Sciatic nerve (tissue), 2 donors: ENCODE data around the gene MYCBPAP. TPM values are rescaled to one million over a fixed set of nuclear protein-coding genes. Genes with fewer than 3 reads are reported as not detected.
A peak's percentile ranks its signal among the peaks of the same experiment; 100 is the strongest.

Experiments
- ATAC-seq: fragments of 200-7000 bp; cut with Tn5 transposase; one replicate; pipeline ENCODE4 v1.9.1; 2020; ENCODE audit warnings: mild to moderate bottlenecking, moderate library complexity
- DNase-seq: peaks from one replicate; pipeline ENCODE4 v3.0.0-alpha.2; 2020; ENCODE audit warnings: low spot score
- intact Hi-C: fragments of 100-400 bp; cut with DNase I; formaldehyde crosslinking; loops from one replicate; pipeline ENCODE4 v1.14.2; 2022
- total RNA-seq: library from RNA; stranded (reverse); fragmentation: NEBNext Ultra II Directional; extraction: Animal tissue kit (Norgen Biotek cat#: 25700); gene quantifications from one replicate; pipeline ENCODE4 v1.2.1, GENCODE V29; 2021
- donor health status: DM: no; HTN: no; CAD: no.
- donor health status: DM: no; HTN: no; CAD: no.

Gene MYCBPAP
- total RNA-seq, 1 donor from 2014 or later, result 3.3 TPM

DNA sequence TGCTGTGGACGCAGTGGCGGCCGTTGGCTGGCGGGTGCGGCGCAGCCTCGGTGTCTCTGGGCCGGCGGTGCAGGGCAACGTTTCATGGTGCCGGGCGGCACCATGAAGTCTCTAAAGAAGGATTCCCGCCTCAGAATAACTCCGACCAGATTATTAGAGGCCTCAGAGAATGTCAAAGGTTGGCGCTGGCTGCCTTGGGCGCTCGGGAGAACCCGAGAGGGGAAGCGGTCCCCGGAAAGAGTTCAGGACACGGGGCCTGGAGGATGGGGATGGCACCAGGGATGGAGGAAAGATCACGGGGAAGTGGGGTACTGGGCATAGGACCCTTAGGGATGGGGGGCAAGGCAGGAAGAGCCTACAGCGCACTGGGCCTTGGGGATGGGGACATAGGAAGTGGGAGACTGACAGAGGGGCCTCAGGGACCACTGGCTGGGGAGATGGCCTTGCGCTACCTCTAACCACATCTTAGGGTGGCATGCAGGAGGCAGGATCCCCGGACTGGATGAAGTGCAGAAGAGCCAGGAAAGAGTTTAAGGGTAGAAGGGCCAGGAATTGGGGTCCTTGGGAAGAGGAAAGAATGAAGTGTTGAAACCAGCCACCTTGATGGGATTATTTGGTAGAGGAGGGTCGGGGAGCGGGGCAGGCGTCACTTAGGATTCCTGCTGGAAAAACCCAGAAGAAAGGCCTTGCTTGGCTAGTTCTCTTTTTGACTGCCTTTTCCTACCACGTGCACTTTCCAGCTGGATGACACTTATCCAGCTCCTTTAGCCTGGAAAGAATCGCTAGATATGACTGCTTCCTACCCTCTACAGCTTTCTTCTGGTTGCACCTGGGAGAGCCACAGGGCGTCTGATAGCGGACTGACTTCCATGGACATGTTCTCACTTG, 578 bp downstream of the MYCBPAP start:
- ATAC-seq (peak; percentile 41), DNase-seq (no peak)
- intact Hi-C loops, result no loop called here

DNA sequence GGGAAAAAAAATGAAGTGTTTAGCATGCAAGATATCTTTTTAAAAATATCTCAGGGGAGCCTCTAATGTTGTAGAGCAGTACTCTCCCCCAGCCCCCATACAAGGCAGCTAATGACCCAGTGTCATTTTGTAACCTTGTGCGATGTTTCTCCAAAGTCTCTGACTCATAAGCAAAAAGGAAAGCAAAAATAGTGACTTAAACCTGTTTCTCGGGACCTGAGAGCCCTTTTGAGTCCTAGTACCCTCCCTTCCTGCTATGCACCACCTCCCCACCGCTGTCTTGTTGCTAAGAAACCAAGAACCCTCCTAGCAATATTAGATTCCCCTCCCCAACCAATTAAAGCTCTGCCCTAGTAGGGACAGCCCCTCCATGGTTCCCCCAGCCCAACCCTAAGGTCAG, 2.8 kb downstream of the MYCBPAP start:
- intact Hi-C loops, result no loop called here
- ATAC-seq, result peak; percentile 11
- no peak for DNase-seq

DNA sequence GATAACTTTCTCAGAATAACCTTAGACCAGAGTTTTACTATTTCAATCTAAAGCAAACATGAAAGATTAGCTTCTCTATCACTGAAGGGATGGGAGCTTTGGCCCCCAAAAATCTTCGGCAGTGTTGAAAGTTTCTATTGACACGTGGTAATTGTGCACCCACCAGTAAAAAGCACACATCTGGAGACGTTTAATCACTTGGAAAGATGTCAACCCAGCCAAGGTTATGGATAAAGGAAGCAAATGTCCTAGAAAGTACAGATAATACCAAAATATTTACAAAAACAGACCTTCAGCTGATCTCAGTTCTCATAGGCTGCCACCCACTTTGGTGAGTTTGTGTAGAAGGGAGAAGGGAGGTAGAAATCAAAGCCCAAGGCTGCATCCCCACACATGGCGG, 5.3 kb downstream of the MYCBPAP start:
- DNase-seq (no peak), ATAC-seq (no peak)
- intact Hi-C loops, result no loop called here

DNA sequence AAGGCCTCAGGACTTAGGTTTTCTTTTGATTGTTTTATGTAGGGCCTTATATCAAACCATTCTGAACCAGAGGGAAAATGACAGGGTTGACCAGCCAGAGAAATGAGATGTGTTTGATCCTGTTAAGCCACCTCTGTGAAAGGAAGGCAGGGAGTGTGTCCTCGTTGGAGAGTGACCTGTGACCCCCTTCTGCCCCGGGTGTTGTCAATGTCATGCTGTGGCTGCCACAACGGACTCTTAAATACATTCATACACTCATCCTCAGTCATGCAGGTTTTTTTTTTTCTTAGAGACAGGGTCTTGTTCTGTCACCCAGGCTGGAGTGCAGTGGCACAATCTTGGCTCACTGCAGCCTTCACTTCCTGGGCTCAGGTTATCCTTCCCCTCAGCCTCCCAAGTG, 6.1 kb downstream of the MYCBPAP start:
- intact Hi-C loops, result no loop called here
- no peak for ATAC-seq
- no peak for DNase-seq

DNA sequence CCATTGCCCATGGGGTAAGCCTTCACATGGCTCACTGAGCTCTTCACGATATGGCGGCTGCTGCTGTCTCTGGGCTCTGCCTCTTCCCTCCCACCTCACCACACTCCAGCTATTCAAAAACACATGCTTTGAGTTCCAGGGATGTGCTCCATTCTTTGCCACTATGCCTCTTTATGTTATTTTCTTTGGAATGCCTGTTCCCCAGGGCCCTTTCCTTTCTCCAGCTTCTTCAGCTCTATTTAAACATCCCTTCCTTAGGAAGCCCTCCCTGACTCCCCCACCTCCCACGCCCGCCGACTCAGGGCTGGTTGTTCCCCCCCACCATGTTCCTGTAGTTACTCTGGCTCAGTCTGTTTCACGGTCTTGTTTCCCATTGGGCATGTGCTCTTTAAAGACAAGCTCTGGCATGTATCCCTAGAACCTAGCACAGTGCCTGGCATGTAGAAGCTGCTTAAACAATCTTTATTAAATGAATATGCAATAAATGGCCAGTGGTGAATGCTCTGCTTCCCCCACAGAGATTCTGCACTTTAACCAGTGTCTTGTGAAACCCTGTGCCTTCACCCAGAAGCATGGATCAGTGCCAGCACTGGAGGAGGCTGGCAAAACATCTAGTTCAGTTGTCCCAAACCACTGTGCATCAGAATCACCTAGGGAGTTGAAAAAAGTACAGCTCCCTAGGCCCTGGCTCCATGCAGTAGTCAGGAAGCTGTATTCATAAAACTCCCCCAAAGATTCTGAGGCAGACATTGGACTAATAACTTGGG, 6.9 kb downstream of the MYCBPAP start:
- no peak for DNase-seq
- intact Hi-C loops, result no loop called here
- peak; percentile 26 for ATAC-seq

DNA sequence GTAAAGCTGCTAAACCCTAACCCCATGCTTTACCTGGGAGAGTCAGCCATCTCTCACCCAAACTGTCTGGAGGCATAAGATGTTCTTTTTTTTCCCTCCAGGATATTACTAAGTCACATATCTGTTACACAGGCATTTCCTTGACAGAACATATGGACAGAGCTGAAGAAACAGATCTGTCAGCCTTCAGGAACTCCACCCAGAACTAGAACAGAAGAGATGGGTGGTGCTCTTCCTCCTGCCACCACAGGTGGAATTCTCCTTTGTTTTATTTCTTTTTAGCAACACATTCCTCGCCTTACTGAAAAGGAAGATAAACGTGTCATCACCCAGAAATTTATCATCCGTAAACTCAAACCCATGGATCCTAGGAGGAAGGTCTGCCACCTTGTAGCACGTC, 8.8 kb downstream of the MYCBPAP start:
- intact Hi-C loops, result no loop called here
- DNase-seq (no peak), ATAC-seq (no peak)

DNA sequence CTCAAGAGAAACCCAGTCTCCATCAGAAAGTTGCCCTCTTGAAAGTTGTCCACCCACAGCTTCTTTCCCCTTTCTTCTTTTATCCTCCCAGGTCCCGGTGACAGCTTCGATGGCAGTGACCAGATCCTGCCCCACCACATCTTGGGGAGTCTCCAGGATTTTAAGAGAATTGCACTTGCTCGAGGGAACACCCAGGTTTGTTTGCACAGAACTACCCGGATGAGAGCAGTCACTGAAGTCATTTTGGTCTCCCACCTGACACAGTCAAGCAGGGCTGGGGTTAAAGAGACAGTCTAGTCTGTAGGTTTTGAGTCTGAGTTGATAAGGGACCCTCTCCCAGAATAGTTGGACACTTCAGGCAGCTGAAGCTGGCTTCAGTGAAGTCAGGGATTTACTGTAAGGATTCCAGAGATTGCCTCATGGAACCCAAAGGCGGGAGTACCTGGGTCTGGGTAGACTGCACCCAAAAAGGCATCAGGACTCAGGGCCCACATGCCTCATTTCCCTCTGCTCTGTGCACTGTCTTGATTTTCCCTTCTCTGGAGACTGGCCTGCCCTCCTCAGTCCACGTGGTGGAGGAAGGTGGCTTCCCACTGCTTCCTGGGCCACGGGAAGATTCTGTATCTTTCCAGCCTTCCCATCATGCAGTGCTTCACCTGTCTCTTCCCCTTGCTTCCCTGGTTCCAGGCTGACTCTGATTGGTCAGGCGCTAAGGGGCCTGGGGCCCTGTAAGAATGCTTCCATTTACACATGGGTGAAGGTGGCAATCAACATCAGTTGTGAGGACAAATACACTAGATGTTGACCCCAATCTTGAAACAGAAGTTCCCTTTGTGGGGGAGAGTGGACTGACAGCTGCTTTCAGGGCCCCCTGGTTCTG, 9.5 kb downstream of the MYCBPAP start:
- intact Hi-C loops, result no loop called here
- DNase-seq (no peak), ATAC-seq (no peak)

DNA sequence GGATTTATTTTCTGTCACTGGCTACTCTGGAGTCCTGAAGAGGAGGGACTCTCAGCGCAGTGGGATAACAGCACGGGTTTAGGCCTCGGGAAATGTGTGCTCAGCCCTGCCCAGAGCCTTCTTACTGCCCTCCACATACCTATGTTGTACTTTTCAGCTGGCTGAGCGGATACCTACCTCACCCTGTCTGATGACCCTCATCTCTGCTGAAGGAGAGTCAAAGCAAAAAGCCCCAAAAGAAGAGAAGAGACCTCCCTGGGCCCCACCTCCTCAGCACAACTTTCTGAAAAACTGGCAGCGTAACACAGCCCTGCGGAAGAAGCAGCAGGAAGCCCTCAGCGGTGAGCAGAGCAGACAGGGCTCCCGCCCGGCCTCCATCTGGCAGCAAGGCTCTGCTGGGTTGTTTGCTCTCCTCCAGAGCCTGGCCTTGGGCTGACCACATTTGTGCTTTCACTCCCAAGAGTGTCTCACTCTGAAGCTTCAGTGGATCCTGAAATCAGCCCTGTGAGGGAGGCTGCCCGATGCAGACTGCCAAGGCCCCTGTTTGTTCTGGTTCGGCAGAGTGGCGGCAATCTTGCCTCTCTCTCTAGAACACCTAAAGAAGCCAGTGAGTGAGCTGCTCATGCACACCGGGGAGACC, 10.3 kb downstream of the MYCBPAP start:
- intact Hi-C loops, result no loop called here
- no peak for DNase-seq
- ATAC-seq, result peak; percentile 72

DNA sequence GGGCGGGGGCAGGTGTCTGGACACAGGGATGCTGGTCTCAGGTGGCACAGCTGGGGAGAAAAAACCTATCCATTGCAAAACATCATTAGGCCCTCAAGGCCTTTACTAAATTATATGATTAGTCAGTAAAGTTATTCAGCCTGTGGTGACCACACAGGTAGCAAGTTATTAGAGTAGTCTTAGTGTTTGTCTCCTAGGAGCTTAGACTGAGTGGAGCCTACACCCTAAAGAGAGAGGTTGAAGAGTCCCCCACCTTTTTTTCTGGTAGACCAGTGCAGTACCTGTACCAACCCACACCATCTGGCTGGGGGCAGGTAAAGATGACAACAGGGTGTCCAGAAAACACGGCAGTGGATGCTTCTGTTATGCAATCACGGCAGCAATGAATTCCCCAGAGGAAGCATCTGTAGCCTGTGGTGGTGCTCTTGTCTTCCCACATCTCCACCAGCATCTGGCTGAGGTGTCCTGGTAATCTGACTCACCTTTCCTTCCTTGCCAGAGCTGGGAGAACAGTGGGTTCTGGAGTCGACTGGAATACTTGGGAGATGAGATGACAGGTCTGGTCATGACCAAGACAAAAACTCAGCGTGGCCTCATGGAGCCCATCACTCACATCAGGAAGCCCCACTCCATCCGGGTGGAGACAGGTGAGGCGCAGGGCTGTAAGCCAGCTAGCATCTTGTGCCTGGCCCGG, 11.0 kb downstream of the MYCBPAP start:
- ATAC-seq (no peak), DNase-seq (no peak)
- intact Hi-C loops, result no loop called here

DNA sequence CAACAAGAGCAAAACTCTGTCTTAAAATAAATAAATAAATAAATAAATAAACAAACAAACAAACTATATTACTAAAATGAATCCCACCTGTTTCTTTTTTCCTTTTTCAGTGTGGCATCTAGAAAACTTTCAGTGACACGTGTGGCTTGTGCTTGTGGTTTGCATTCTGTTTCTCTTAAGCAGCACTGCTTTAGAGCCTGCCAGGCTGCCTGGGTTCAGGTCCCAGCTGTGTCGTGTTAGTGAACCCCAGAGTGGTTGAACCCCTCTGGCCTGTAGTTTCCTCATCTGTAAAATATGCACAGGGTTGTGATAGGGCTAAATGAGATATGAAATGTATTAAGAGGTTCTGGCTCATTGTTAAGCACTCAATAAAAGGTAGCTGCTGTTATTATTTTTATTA, 12.2 kb downstream of the MYCBPAP start:
- DNase-seq (no peak), ATAC-seq (no peak)
- intact Hi-C loops, result no loop called here

DNA sequence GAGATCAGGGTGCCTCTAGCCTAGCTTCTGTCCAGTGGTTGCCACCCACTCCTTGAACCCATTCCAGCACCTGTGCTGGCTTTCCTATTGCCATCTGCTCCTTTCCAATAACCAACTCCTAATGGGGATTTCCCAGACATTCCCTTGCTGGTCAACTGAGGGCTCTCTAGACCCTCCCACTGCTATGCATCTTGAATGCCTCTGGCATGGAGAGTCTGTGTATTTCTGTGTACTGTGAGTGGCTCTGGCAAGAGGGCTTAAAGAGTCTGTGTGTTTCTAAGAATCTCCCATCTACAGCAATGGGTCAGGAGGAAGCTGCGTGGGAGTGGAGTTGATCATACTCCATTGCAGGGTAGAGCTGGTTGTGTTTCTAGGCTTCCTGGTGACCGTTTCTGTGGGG, 13.3 kb downstream of the MYCBPAP start:
- ATAC-seq, result no peak
- no peak for DNase-seq
- intact Hi-C loops, result no loop called here

DNA sequence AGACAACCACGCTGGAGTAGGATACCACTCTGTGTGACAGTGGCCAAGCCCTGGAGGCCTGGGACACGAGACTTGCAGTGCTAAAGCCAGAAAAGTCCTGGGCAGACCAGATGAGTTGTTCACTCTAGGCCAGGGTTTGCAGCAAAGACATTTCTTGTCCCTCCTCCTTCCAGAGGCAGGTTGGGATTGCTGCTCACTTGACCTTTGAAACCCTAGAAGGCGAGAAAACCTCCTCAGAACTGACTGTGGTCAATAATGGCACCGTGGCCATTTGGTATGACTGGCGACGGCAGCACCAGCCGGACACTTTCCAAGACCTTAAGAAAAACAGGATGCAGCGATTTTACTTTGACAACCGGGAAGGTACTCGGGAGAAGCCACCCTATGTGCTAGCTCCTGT, 14.5 kb downstream of the MYCBPAP start:
- DNase-seq (no peak), ATAC-seq (no peak)
- intact Hi-C loops, result no loop called here

DNA sequence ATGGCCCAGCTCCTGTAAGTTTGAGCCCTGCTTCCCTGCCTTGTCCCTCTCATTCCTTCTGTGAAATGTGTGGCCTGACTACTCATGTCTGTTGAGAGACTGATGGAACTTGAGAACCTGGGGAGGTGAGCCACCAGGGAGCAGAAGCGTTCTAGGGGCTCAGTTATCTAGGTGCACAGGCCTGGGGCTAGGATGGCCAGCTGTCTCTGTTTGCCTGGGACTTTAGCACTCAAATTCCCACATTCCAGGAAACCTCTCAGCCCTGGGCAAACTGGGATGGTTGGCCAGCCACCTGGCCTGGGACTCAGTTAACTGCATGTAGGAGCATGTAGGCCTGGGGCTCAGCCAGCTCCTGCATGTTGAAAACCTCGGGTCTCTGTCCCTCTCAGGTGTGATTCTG, 15.0 kb downstream of the MYCBPAP start:
- ATAC-seq (no peak), DNase-seq (no peak)
- intact Hi-C loops, result no loop called here

DNA sequence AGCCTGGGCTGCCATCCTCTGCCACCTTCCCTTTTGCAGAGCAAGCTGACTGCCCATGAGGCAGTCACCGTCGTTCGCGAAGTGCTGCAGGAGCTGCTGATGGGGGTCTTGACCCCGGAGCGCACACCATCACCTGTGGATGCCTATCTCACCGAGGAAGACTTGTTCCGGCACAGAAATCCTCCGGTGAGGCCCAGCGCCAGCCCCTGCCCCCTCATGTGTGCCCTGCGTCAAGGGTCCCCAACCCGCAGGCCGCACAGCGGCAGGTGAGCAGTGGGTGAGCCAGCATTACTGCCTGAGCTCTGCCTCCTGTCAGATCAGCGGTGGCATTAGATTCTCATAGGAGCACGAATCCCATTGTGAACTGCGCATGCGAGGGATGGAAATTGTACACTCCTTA, 16.6 kb downstream of the MYCBPAP start:
- intact Hi-C loops, result no loop called here
- DNase-seq (no peak), ATAC-seq (no peak)

DNA sequence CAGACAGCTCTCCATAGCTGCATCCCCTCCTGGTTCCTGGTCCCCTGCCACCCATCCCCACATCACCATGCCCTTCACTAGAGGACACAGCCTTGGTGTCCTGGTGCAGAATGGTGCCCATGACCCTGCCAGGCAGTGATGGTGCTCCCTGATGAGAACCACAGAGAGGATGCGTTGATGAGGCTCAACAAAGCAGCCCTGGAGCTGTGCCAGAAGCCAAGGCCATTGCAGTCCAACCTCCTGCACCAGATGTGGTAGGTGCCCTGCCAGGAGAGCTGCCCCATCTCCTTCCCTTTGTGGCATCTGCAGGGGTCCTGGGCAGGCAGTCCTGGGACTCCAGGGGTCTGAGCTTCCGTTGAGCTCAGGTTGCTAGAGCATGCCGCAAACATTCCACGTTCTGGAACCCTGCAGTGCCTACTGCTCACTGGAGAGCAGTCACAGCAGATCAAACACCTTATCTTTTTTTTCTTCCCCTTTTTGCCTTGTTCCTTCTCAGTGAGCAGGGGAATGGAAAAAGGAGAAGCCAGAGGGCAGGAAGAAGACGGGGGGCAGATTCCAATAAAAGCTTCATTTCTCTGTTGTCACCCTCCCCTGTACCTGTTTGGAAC, 19.0 kb downstream of the MYCBPAP start:
- ATAC-seq (no peak), DNase-seq (no peak)
- intact Hi-C loops, result no loop called here

DNA sequence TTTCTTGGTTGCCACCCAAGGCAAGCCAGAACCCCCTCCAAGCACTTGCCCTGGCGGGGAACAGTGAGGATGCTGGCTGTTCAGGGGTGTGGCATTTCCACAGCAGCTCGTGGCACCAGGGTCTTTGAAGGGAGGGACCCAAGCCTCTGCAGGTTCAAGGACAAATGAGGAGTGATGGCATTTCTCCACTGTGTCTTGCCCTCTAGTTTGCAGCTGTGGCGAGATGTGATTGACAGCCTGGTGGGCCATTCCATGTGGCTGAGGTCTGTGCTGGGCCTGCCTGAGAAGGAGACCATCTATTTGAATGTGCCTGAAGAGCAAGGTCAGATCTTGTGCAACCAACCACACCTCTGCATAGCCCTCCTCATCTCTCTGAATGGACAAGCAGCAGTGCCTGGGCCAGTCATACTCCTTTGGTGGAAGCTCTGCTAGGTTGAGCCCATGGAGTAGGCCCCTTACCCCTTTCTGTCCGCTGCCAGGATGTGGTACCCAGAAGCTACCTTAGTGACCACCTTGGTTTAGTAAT, 19.8 kb downstream of the MYCBPAP start:
- DNase-seq, result no peak
- no peak for ATAC-seq
- intact Hi-C loops, result no loop called here

DNA sequence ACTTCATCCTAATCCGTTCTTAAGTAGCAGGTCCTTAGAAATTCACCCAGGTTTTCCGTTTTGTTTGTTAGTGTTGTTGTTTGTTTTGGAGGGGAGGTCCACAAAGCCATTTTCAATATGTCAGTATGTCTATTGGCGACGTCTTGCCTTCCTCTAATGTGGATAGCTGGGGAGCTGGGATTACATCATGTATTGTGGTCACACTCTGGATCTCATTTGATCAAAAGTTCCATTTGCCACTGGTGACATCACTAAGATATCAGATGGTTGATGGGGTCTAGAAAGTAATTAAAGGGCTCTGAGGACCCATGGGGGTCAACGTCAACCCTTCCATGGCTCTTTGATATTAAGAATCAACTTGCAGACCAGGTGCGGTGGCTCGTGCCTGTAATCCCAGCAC, 21.6 kb downstream of the MYCBPAP start:
- intact Hi-C loops, result no loop called here
- ATAC-seq (no peak), DNase-seq (no peak)
